CD4-positive, alpha-beta T cell (primary cell): ENCODE measurements around the gene ADAT3. TPM values are rescaled to one million over a fixed set of nuclear protein-coding genes. Genes with fewer than 3 reads are reported as not detected.

Experiments used
- ATAC-seq: fragments of 200-7000 bp; cut with Tn5 transposase; one replicate; pipeline ENCODE4 v1.10.0; 2022; ENCODE audit warnings: mild to moderate bottlenecking; ENCODE audit not compliant: poor library complexity
- CTCF ChIA-PET: fragments of 350-600 bp; sonication (Branson Sonifier 250); formaldehyde crosslinking; loops from one replicate; lab custom pipeline; 2021; ENCODE audit warnings: antibody characterized with exemption, inconsistent platforms; lab: Charles Lee
- POLR2A ChIA-PET: fragments of 350-600 bp; sonication (Branson Sonifier 250); formaldehyde crosslinking; loops from one replicate; lab custom pipeline; 2021; ENCODE audit warnings: antibody characterized with exemption, inconsistent platforms; lab: Charles Lee
- DNase-seq, 14 experiments: peaks; one replicate each; pipeline ENCODE4 v3.0.0-alpha.2; 2013 to 2020; ENCODE audit warnings: mixed read lengths in 2 of 14
- H3K27ac ChIP-seq, 2 donors: one replicate each; pipeline versions ENCODE4 v1.5.1 to v1.7.0; 2013; ENCODE audit warnings: low read length in 2 of 2, low read depth in 1 of 2, mild to moderate bottlenecking in 1 of 2
- H3K27me3 ChIP-seq, 2 experiments: 1 replicate in 1 of 2; 2 replicates in 1 of 2; pipeline versions ENCODE4 v1.6.1 to v1.7.0; 2013; ENCODE audit warnings: low read length in 2 of 2, control low read depth in 1 of 2, mild to moderate bottlenecking in 1 of 2, moderate library complexity in 1 of 2; ENCODE audit not compliant: insufficient read depth in 2 of 2, control insufficient read depth in 1 of 2
- H3K36me3 ChIP-seq: one replicate; pipeline ENCODE4 v1.6.1; 2013; ENCODE audit warnings: low read length, control low read depth; ENCODE audit not compliant: insufficient read depth
- H3K4me1 ChIP-seq: one replicate; pipeline ENCODE4 v1.6.1; 2013; ENCODE audit warnings: low read length, control low read depth; ENCODE audit not compliant: insufficient read depth
- H3K4me3 ChIP-seq: one replicate; pipeline ENCODE4 v1.5.1; 2013; ENCODE audit warnings: mild to moderate bottlenecking, low read length, moderate library complexity
- H3K9me3 ChIP-seq, 2 experiments: 1 replicate in 1 of 2; 2 replicates in 1 of 2; pipeline versions ENCODE4 v1.6.1 to v1.7.0; 2013; ENCODE audit warnings: low read length in 2 of 2, mild to moderate bottlenecking in 2 of 2, control low read depth in 1 of 2, moderate library complexity in 1 of 2; ENCODE audit not compliant: control insufficient read depth in 1 of 2, insufficient read depth in 1 of 2
- H3K27ac Mint-ChIP-seq: one replicate; pipeline ENCODE4 v1.8.0; 2020; ENCODE audit warnings: mixed read lengths
- H3K27me3 Mint-ChIP-seq: one replicate; pipeline ENCODE4 v1.8.0; 2021; ENCODE audit warnings: mixed read lengths
- H3K36me3 Mint-ChIP-seq: one replicate; pipeline ENCODE4 v1.8.0; 2021; ENCODE audit warnings: low read depth, mixed read lengths
- H3K4me1 Mint-ChIP-seq: one replicate; pipeline ENCODE4 v1.8.0; 2021; ENCODE audit warnings: low read depth, mixed read lengths
- H3K4me3 Mint-ChIP-seq: one replicate; pipeline ENCODE4 v1.8.0; 2020; ENCODE audit warnings: mild to moderate bottlenecking, mixed read lengths
- H3K9me3 Mint-ChIP-seq: one replicate; pipeline ENCODE4 v1.8.0; 2020; ENCODE audit warnings: mixed read lengths
- intact Hi-C, 2 experiments: fragments of 100-400 bp; cut with DNase I in 1 of 2; cut with micrococcal nuclease in 1 of 2; formaldehyde crosslinking; loops; one replicate each; pipeline versions ENCODE4 v1.15.1 to v1.9.0; 2023 to 2025; cut with DNase I, micrococcal nuclease
- total RNA-seq, 174 experiments: library from RNA in 2 of 174; stranded (reverse) in 2 of 174; gene quantifications; one replicate each; pipeline ENCODE4 v1.2.3 and lab custom pipeline; 2021 to 2026
- TF ChIP-seq, protein P1 (sequence below): fragments of 200-600 bp; IDR thresholded peaks from one replicate; pipeline ENCODE4 v1.8.0; 2022; ENCODE audit warnings: antibody characterized with exemption, mild to moderate bottlenecking

ADAT3 gene
- total RNA-seq, 2 experiments from 2014 or later: 7.9 to 8.2 TPM

DNA sequence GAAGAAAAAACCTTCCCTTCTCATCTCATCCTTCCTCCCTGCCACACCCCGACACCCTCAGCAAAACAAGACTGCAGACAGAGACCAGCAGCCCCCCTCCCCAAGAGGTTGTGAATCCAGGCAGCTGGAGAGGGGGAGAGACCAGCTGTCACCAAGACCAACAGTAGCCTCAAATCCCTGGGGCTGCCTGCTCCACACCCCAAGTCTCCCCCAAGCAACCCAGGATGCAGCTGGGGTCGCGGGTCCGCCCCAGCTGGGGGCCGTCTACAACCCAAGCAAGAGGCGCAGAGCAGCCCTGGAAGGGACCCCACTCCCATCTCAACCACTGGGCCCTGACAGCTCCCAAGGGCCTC lies 48.9 kb upstream of the ADAT3 start:
- H3K4me1 Mint-ChIP-seq: peaks cover 64% of the 10 kb centered on the region
- DNase-seq: peak in 1 of 14 experiments; percentile 25
- CTCF ChIA-PET: interaction anchor here (1.3 kb wide), 1 partner anchor 8 kb away, joined by 5 read pairs; no protein-coding TSS in a partner anchor

DNA sequence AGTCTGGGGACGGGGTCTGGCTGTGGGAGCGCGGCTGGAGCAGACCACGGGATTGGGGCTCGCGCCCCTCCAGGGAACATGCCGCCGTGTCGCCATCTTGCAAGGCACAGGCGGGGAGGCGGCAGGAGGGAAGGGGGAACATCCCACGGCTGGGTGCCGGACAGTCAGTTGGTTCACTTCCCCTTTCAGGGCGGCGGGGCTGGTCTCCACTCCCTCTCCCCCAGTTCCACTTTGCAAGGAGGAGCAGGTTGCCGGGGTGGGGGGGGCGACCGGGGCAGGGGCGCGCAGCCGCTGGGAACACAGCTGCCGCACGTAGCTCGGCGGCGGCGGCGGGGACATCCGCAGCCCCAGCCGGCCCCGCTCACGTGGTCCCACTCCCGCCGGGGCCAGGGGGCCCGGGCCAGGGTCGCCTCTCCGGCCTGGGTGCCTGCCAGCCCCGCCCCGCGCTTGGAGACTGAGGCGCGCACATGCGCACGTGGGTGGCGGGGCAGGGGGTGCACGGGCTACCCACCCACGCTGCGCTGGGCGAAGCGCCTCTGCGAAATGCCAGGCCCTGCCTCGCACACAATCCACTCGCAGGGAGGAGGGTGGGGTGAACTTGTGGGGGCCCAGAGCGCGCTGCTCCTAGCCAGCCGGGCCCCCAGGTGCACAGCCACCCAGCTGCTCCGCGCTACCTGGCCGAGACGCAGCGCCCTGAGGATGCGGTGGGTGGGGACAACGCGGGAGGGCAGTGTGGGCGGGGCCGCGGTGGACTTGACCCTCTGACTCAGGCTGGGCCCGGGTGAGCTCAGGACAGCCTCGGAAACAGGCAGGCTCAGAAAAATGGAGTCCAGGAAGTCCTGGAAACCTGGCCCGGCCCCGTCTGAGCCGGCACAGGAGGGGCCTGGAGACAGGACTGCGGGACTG lies 48.2 kb upstream of the ADAT3 start:
- peak overlapping the region; percentile 91 for H3K4me3 Mint-ChIP-seq
- Histone ChIP-seq H3K4me1 (peaks cover 97% of the 10 kb centered on the region), H3K36me3 (no peaks in the 10 kb centered on the region), H3K9me3 (no peaks in the 10 kb centered on the region), H3K4me3 (peak overlapping the region; percentile 61), H3K27me3 (no peaks in the 10 kb centered on the region), H3K27ac (peak overlapping the region; percentile 71 to 77)
- ATAC-seq: peak; percentile 11
- peak in 8 of 14 experiments; percentile 22 to 74 (median 39) for DNase-seq
- H3K4me1 Mint-ChIP-seq: peaks cover 69% of the 10 kb centered on the region
- H3K27me3 Mint-ChIP-seq: no peaks in the 10 kb centered on the region
- H3K27ac Mint-ChIP-seq: peak overlapping the region; percentile 96
- intact Hi-C loops: no loop called here
- CTCF ChIA-PET: interaction anchor here (0.9 to 1.3 kb wide), 2 partner anchors 8 kb away, joined by 3 to 5 read pairs; no protein-coding TSS in a partner anchor
- TF ChIP-seq, protein P1, sequence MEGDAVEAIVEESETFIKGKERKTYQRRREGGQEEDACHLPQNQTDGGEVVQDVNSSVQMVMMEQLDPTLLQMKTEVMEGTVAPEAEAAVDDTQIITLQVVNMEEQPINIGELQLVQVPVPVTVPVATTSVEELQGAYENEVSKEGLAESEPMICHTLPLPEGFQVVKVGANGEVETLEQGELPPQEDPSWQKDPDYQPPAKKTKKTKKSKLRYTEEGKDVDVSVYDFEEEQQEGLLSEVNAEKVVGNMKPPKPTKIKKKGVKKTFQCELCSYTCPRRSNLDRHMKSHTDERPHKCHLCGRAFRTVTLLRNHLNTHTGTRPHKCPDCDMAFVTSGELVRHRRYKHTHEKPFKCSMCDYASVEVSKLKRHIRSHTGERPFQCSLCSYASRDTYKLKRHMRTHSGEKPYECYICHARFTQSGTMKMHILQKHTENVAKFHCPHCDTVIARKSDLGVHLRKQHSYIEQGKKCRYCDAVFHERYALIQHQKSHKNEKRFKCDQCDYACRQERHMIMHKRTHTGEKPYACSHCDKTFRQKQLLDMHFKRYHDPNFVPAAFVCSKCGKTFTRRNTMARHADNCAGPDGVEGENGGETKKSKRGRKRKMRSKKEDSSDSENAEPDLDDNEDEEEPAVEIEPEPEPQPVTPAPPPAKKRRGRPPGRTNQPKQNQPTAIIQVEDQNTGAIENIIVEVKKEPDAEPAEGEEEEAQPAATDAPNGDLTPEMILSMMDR: no peak
- H3K36me3 Mint-ChIP-seq: peaks cover 6% of the 10 kb centered on the region
- POLR2A ChIA-PET: interaction anchor here (0.8 to 2.2 kb wide), 11 partner anchors 18 to 588 kb away, joined by 3 to 11 read pairs (median 5); partner anchors contain the start of genes ABHD17A and CIRBP
- no peaks in the 10 kb centered on the region for H3K9me3 Mint-ChIP-seq

More for the DNA sequence above, 48.9 kb upstream of the ADAT3 start:
- no peak for ATAC-seq
- Mint-ChIP-seq H3K36me3 (peaks cover 5% of the 10 kb centered on the region), H3K4me3 (peak overlapping the region; percentile 91), H3K27ac (peak overlapping the region; percentile 96), H3K9me3 (no peaks in the 10 kb centered on the region), H3K27me3 (no peaks in the 10 kb centered on the region)
- POLR2A ChIA-PET: interaction anchor here (1.0 to 2.2 kb wide), 9 partner anchors 19 to 587 kb away, joined by 3 to 11 read pairs (median 5); partner anchors contain the start of genes ABHD17A and CIRBP
- Histone ChIP-seq H3K27me3 (no peaks in the 10 kb centered on the region), H3K4me1 (peaks cover 96% of the 10 kb centered on the region), H3K36me3 (no peaks in the 10 kb centered on the region), H3K27ac (peak overlapping the region; percentile 71 to 77), H3K4me3 (peak overlapping the region; percentile 61), H3K9me3 (no peaks in the 10 kb centered on the region)
- intact Hi-C loops: no loop called here
- TF ChIP-seq, protein P1: no peak

- intact Hi-C loops: no loop called here
Observed at GRCh38 chr19:1857648-1858326, 47.4 kb upstream of the ADAT3 start.

More at GRCh38 chr19:1857648-1858326, 47.4 kb upstream of the ADAT3 start:
- Histone ChIP-seq H3K4me3 (peak overlapping the region; percentile 61), H3K36me3 (no peaks in the 10 kb centered on the region), H3K27me3 (no peaks in the 10 kb centered on the region), H3K4me1 (peaks cover 94% of the 10 kb centered on the region), H3K9me3 (no peaks in the 10 kb centered on the region), H3K27ac (peak overlapping the region; percentile 37 to 77)
- no peaks in the 10 kb centered on the region for H3K9me3 Mint-ChIP-seq
- H3K27me3 Mint-ChIP-seq: no peaks in the 10 kb centered on the region
- TF ChIP-seq, protein P1: no peak
- peak in 2 of 14 experiments; percentile 25 to 52 for DNase-seq
- ChIA-PET POLR2A (interaction anchor here (0.8 to 2.0 kb wide), 6 partner anchors 9 to 589 kb away, joined by 3 to 11 read pairs (median 4); partner anchors contain the start of genes ABHD17A and CIRBP), CTCF (interaction anchor here (0.9 kb wide), 1 partner anchor 9 kb away, joined by 3 read pairs; no protein-coding TSS in a partner anchor)
- peaks cover 70% of the 10 kb centered on the region for H3K4me1 Mint-ChIP-seq
- peak overlapping the region; percentile 96 for H3K27ac Mint-ChIP-seq
- H3K4me3 Mint-ChIP-seq: peak overlapping the region; percentile 87
- no peak for ATAC-seq
- H3K36me3 Mint-ChIP-seq: peaks cover 13% of the 10 kb centered on the region
